ENCODE results near the gene JOSD1. TPM values are rescaled to one million over a fixed set of nuclear protein-coding genes. Genes with fewer than 3 reads are reported as not detected.

JOSD1 gene
- total RNA-seq, 4 donors from 2014 or later, result 46.7 to 76.6 (median 62.2) TPM

DNA sequence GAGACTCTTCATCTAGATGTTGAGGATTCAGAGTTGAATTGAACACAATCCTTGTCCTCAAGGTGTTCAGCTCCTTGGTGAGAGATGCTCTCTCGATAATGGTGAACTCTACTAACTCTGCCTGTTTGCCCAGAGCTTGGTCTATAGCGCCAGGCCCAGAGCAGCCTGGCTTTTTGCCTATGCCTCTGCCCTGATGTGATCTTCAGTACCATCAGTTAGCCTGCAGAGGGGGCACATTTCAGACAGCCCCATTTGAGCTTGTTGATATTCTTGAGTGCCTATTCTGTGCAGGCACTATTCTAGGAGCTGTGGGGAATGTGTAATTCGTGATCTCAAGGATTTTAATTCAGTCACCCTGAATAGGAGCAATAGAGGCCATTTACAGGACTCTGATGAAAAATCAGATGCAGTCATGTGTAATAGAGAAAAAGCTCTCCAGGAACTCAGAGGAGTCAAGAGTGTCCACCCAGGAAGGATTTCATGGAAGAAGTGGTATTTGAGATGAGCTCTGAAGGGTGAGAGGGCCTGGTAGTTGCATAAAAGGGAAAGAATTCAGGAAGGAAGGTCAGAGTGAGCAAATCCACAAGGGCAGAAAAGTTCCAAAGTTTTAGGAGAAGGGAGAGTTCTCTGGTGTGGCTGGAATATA is 24.3 kb upstream of the JOSD1 start:
- no peaks in the 10 kb centered on the region for H3K27me3 ChIP-seq
- peak in 1 of 2 donors; percentile 36 for DNase-seq
- H3K9me3 ChIP-seq, result no peaks in the 10 kb centered on the region
- TF ChIP-seq, protein P1, sequence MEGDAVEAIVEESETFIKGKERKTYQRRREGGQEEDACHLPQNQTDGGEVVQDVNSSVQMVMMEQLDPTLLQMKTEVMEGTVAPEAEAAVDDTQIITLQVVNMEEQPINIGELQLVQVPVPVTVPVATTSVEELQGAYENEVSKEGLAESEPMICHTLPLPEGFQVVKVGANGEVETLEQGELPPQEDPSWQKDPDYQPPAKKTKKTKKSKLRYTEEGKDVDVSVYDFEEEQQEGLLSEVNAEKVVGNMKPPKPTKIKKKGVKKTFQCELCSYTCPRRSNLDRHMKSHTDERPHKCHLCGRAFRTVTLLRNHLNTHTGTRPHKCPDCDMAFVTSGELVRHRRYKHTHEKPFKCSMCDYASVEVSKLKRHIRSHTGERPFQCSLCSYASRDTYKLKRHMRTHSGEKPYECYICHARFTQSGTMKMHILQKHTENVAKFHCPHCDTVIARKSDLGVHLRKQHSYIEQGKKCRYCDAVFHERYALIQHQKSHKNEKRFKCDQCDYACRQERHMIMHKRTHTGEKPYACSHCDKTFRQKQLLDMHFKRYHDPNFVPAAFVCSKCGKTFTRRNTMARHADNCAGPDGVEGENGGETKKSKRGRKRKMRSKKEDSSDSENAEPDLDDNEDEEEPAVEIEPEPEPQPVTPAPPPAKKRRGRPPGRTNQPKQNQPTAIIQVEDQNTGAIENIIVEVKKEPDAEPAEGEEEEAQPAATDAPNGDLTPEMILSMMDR (IDR thresholded peaks at IDR 0.05), result peak in 4 of 6 experiments; percentile 32 to 51 (median 40)
- TF ChIP-seq POLR2A (IDR thresholded peaks at IDR 0.05), result no peak
- intact Hi-C loops (cut with DNase I), result no loop called here
- peak overlapping the region in 1 of 3 donors; percentile 8 for H3K27ac ChIP-seq
- H3K36me3 ChIP-seq, result peaks cover 68 to 76% of the 10 kb centered on the region in 2 donors
- H3K4me1 ChIP-seq, result no peaks in the 10 kb centered on the region
- 54 to 60% methylated on average over 3 of the region's 3 CpGs for WGBS, 2 donors
- no peak overlapping the region for H3K4me3 ChIP-seq (replicated peaks in 1 of 3)

- H3K9me3 ChIP-seq, result no peaks in the 10 kb centered on the region
- no peak overlapping the region for H3K4me3 ChIP-seq (replicated peaks in 1 of 3)
- TF ChIP-seq, protein P1 (IDR thresholded peaks at IDR 0.05), result no peak
- no peak for TF ChIP-seq POLR2A (IDR thresholded peaks at IDR 0.05)
- no peak overlapping the region for H3K27ac ChIP-seq
- intact Hi-C loops (cut with DNase I), result no loop called here
- H3K4me1 ChIP-seq, result peaks cover 0 to 2% of the 10 kb centered on the region in 2 donors
- H3K27me3 ChIP-seq, result no peaks in the 10 kb centered on the region
- peaks cover 59 to 67% of the 10 kb centered on the region in 2 donors for H3K36me3 ChIP-seq
- DNase-seq, result no peak
- WGBS, 2 donors, result 91 to 96% methylated on average over 7 of the region's 7 CpGs
Measured at GRCh38 chr22:38724176-38724575, 23.4 kb upstream of the JOSD1 start.

- Histone ChIP-seq H3K4me1 (peaks cover 11 to 15% of the 10 kb centered on the region in 2 donors), H3K27ac (no peak overlapping the region), H3K9me3 (no peaks in the 10 kb centered on the region), H3K4me3 (replicated peaks in 1 of 3) (no peak overlapping the region), H3K27me3 (no peaks in the 10 kb centered on the region), H3K36me3 (peaks cover 43 to 55% of the 10 kb centered on the region in 2 donors)
- no peak for DNase-seq
- WGBS, 2 donors, result 94 to 95% methylated on average over 7 of the region's 7 CpGs
- TF ChIP-seq POLR2A (IDR thresholded peaks at IDR 0.05), result no peak
- intact Hi-C loops (cut with DNase I), result no loop called here
Measured at GRCh38 chr22:38721551-38721950, 20.8 kb upstream of the JOSD1 start.

- Histone ChIP-seq H3K4me1 (peaks cover 11 to 15% of the 10 kb centered on the region in 2 donors), H3K36me3 (peaks cover 39 to 50% of the 10 kb centered on the region in 2 donors), H3K9me3 (no peaks in the 10 kb centered on the region), H3K4me3 (replicated peaks in 1 of 3) (no peak overlapping the region), H3K27ac (no peak overlapping the region), H3K27me3 (no peaks in the 10 kb centered on the region)
- TF ChIP-seq, protein P1 (IDR thresholded peaks at IDR 0.05), result no peak
- no peak for TF ChIP-seq POLR2A (IDR thresholded peaks at IDR 0.05)
- intact Hi-C loops (cut with DNase I), result no loop called here
- WGBS, 2 donors, result 93 to 96% methylated on average over 3 of the region's 3 CpGs
- DNase-seq, result no peak
Measured at GRCh38 chr22:38720350-38720749, 19.6 kb upstream of the JOSD1 start.

DNA sequence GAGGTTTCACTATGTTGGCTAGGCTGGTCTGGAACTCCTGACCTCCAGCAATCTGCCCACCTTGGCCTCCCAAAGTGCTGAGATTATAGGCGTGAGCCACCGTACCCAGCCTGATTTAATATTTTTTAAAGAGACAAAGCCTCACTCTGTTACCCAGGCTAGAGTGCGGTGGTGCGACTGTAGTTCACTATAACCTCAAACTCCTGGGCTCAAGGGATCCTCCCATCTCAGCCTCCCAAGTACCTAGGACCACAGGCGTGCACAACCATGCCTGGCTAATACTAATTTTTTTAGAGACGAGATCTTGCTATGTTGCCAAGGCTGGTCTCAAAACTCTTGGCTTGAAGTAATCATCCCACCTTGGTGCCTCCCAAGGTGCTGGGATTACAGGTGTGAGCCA is 18.5 kb upstream of the JOSD1 start:
- TF ChIP-seq, protein P1 (IDR thresholded peaks at IDR 0.05), result no peak
- DNase-seq, result no peak
- peaks cover 35 to 42% of the 10 kb centered on the region in 2 donors for H3K36me3 ChIP-seq
- intact Hi-C loops (cut with DNase I), result no loop called here
- H3K27me3 ChIP-seq, result no peaks in the 10 kb centered on the region
- H3K4me1 ChIP-seq, result peaks cover 11 to 15% of the 10 kb centered on the region in 2 donors
- 93 to 95% methylated on average over 6 of the region's 6 CpGs for WGBS, 2 donors
- H3K9me3 ChIP-seq, result no peaks in the 10 kb centered on the region
- H3K27ac ChIP-seq, result peak overlapping the region; percentile 21 to 69 (median 58)
- H3K4me3 ChIP-seq (replicated peaks in 1 of 3), result no peak overlapping the region
